T-helper 1 cell treated with Interleukin-12 subunit alpha and Interleukin-12 subunit beta and Interleukin-4 antibody, amounts not matched to agents 30 μg/mL and 1 μg/mL, for 36 hours (primary cell): ENCODE data around the gene CRTAC1.

Experiments used
- H3K27ac Mint-ChIP-seq: one replicate; pipeline ENCODE4 v1.8.0; 2021; ENCODE audit warnings: mild to moderate bottlenecking, mixed read lengths
- H3K27me3 Mint-ChIP-seq: one replicate; pipeline ENCODE4 v1.8.0; 2021; ENCODE audit warnings: low read depth, mixed read lengths
- H3K36me3 Mint-ChIP-seq: one replicate; pipeline ENCODE4 v1.8.0; 2021; ENCODE audit warnings: low read depth, mixed read lengths
- H3K4me1 Mint-ChIP-seq: one replicate; pipeline ENCODE4 v1.8.0; 2021; ENCODE audit warnings: low read depth, mixed read lengths
- H3K4me3 Mint-ChIP-seq: one replicate; pipeline ENCODE4 v1.8.0; 2021; ENCODE audit warnings: mild to moderate bottlenecking, moderate library complexity, mixed read lengths
- H3K9me3 Mint-ChIP-seq: one replicate; pipeline ENCODE4 v1.8.0; 2021; ENCODE audit warnings: mixed read lengths

CRTAC1 gene

GRCh38 chr10:97876402-97876801 is 154.0 kb downstream of the CRTAC1 start:
- peaks cover 11% of the 10 kb centered on the region for H3K27me3 Mint-ChIP-seq
- H3K27ac Mint-ChIP-seq = no peak overlapping the region

GRCh38 chr10:97875391-97875790 is 155.0 kb downstream of the CRTAC1 start:
- no peaks in the 10 kb centered on the region for H3K9me3 Mint-ChIP-seq
- H3K4me3 Mint-ChIP-seq = no peak overlapping the region
- no peaks in the 10 kb centered on the region for H3K4me1 Mint-ChIP-seq
- H3K27me3 Mint-ChIP-seq = peaks cover 11% of the 10 kb centered on the region
- H3K36me3 Mint-ChIP-seq = no peaks in the 10 kb centered on the region
- no peak overlapping the region for H3K27ac Mint-ChIP-seq

More at GRCh38 chr10:97876402-97876801, 154.0 kb downstream of the CRTAC1 start:
- Mint-ChIP-seq H3K4me3 (no peak overlapping the region), H3K36me3 (no peaks in the 10 kb centered on the region), H3K9me3 (no peaks in the 10 kb centered on the region), H3K4me1 (no peaks in the 10 kb centered on the region)

- Mint-ChIP-seq H3K4me1 (peaks cover 5% of the 10 kb centered on the region), H3K9me3 (no peaks in the 10 kb centered on the region), H3K27me3 (peaks cover 11% of the 10 kb centered on the region), H3K36me3 (no peaks in the 10 kb centered on the region), H3K4me3 (no peak overlapping the region), H3K27ac (no peak overlapping the region)
Measured at GRCh38 chr10:97874332-97874731, 156.1 kb downstream of the CRTAC1 start.

DNA sequence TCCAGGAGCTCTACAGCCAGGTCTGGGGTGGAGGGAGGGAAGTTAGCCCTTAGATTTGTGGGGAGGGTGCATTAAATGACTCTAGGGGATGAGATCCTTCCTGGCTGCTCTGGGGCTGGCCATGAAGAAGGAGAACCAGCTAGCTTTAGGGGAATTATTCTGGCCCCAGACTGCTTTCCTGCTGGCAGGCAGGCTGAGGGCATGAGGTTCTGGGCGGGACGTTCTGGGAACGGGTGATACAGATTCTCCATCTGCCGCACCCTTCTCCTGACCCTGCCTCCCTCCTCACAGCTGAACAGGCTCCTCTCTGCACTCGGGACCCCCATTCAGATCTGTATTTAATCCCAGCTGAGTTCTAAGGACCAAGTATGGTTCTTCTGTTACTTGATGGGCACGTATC is 156.9 kb downstream of the CRTAC1 start:
- H3K36me3 Mint-ChIP-seq = no peaks in the 10 kb centered on the region
- peaks cover 11% of the 10 kb centered on the region for H3K4me1 Mint-ChIP-seq
- H3K27ac Mint-ChIP-seq = no peak overlapping the region
- H3K4me3 Mint-ChIP-seq = no peak overlapping the region
- no peaks in the 10 kb centered on the region for H3K9me3 Mint-ChIP-seq
- H3K27me3 Mint-ChIP-seq = peaks cover 11% of the 10 kb centered on the region

GRCh38 chr10:97870990-97871389 is 159.4 kb downstream of the CRTAC1 start:
- peaks cover 9% of the 10 kb centered on the region for H3K27me3 Mint-ChIP-seq
- no peak overlapping the region for H3K27ac Mint-ChIP-seq
- H3K9me3 Mint-ChIP-seq = no peaks in the 10 kb centered on the region
- H3K4me1 Mint-ChIP-seq = peaks cover 11% of the 10 kb centered on the region
- no peak overlapping the region for H3K4me3 Mint-ChIP-seq
- H3K36me3 Mint-ChIP-seq = no peaks in the 10 kb centered on the region

- Mint-ChIP-seq H3K9me3 (no peaks in the 10 kb centered on the region), H3K36me3 (peaks cover 2% of the 10 kb centered on the region), H3K4me3 (peak overlapping the region; percentile 9), H3K27ac (peak overlapping the region; percentile 18), H3K27me3 (no peaks in the 10 kb centered on the region), H3K4me1 (peaks cover 11% of the 10 kb centered on the region)
Measured at GRCh38 chr10:97869091-97870042, 161.1 kb downstream of the CRTAC1 start.

DNA sequence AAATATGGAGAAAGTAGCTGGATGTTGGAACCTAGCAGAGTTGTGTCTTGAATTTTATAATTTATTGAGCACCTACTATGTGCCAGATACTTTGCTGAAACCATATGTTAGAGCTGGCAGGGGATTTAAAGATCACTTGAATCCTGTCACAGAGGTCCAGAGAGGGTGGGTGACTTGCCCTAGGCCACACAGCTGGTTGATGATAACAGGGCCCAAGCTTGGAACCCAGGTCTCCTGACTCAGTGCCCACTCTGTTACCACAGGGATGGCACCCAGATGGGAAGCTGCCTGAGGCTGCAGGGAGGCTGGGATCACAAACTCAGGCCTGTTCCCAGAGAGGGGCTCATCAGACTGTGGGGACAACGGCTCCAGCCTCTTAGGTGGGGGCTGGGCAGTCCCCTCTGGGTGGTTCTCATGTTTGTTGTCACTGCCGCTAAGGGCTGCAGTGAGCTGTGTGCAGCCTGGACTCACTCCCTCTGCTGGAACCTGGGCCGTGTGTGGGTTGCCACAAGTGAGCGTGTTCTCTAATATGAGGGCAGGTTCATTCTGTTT is 162.2 kb downstream of the CRTAC1 start:
- Mint-ChIP-seq H3K9me3 (no peaks in the 10 kb centered on the region), H3K4me1 (peaks cover 11% of the 10 kb centered on the region), H3K4me3 (no peak overlapping the region), H3K27ac (no peak overlapping the region), H3K27me3 (no peaks in the 10 kb centered on the region), H3K36me3 (peaks cover 2% of the 10 kb centered on the region)

DNA sequence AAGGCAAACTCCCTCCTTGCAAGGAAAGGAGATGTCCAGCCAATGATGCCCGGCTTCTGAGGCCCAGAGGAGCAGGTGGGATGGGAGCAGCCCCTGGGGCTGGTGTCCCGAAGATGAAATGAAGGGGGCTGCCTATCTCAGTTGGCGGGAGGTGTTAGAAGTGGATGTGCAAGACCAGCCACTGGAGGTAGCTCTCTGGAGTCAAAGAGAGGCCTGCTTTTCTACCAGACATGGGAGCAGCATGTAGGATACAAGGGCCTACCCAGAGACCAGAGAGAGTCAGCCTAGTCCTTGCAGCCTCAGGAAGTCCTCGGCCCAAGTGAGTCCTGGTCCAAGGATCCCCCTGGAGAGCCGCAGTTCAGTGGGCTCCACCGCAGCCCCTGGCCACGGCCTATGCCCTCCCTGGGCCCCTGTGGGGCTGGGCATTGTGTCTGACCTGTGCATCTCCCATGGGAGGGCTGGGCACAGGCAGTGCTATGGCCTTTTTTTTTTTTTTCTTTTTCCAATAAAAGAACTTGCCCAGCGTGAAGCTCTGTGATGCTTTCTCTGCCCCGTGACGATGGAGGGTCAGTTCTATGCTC is 163.1 kb downstream of the CRTAC1 start:
- Mint-ChIP-seq H3K27me3 (no peaks in the 10 kb centered on the region), H3K4me3 (no peak overlapping the region), H3K36me3 (peaks cover 2% of the 10 kb centered on the region), H3K27ac (no peak overlapping the region), H3K4me1 (peaks cover 11% of the 10 kb centered on the region), H3K9me3 (no peaks in the 10 kb centered on the region)

DNA sequence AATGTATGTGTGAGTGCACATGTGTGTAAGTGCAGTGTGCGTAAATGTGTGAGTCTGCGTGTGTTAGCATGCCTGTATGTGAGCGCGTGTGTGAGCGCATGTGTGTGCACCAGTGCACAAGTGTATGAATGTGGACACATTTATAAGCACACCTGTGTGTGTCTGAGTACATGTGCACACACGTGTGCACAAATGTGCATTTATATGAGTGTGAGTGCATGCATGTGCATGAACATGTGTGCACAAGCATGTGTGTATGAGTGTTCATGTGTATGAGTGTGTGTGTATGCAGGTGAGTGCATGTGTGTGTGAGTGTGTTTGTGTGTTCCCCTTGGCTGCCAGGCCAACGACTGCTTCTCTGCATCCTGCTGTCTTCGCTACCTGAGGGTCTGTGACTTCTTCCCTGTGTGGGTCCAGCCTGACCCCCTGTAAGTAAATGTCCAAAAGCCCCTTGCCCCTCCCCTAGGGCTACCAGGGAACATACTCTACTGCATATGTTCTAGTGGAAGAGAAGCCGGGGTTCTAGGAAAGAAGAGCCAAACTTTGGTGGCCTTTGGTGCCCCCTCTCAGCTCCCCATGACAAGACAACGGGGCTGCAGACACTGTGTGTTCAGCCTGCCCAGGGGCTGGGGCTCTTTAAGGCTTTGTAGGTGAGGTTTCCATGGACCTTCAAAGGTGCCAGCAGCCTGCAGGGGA is 163.7 kb downstream of the CRTAC1 start:
- H3K36me3 Mint-ChIP-seq = peaks cover 2% of the 10 kb centered on the region
- peaks cover 11% of the 10 kb centered on the region for H3K4me1 Mint-ChIP-seq
- no peaks in the 10 kb centered on the region for H3K27me3 Mint-ChIP-seq
- H3K4me3 Mint-ChIP-seq = no peak overlapping the region
- H3K27ac Mint-ChIP-seq = peak overlapping the region; percentile 3
- H3K9me3 Mint-ChIP-seq = no peaks in the 10 kb centered on the region

GRCh38 chr10:97865488-97865887 is 164.9 kb downstream of the CRTAC1 start:
- H3K4me1 Mint-ChIP-seq = peaks cover 19% of the 10 kb centered on the region
- no peaks in the 10 kb centered on the region for H3K27me3 Mint-ChIP-seq
- H3K4me3 Mint-ChIP-seq = no peak overlapping the region
- peaks cover 2% of the 10 kb centered on the region for H3K36me3 Mint-ChIP-seq
- no peak overlapping the region for H3K27ac Mint-ChIP-seq
- no peaks in the 10 kb centered on the region for H3K9me3 Mint-ChIP-seq

GRCh38 chr10:97863808-97864207 is 166.6 kb downstream of the CRTAC1 start:
- Mint-ChIP-seq H3K27me3 (no peaks in the 10 kb centered on the region), H3K27ac (no peak overlapping the region), H3K9me3 (no peaks in the 10 kb centered on the region), H3K4me1 (peaks cover 11% of the 10 kb centered on the region), H3K36me3 (peaks cover 2% of the 10 kb centered on the region), H3K4me3 (no peak overlapping the region)

GRCh38 chr10:97861924-97862323 is 168.5 kb downstream of the CRTAC1 start:
- no peaks in the 10 kb centered on the region for H3K27me3 Mint-ChIP-seq
- H3K4me1 Mint-ChIP-seq = peaks cover 20% of the 10 kb centered on the region
- peaks cover 2% of the 10 kb centered on the region for H3K36me3 Mint-ChIP-seq
- H3K9me3 Mint-ChIP-seq = no peaks in the 10 kb centered on the region
- H3K4me3 Mint-ChIP-seq = no peak overlapping the region
- H3K27ac Mint-ChIP-seq = no peak overlapping the region

DNA sequence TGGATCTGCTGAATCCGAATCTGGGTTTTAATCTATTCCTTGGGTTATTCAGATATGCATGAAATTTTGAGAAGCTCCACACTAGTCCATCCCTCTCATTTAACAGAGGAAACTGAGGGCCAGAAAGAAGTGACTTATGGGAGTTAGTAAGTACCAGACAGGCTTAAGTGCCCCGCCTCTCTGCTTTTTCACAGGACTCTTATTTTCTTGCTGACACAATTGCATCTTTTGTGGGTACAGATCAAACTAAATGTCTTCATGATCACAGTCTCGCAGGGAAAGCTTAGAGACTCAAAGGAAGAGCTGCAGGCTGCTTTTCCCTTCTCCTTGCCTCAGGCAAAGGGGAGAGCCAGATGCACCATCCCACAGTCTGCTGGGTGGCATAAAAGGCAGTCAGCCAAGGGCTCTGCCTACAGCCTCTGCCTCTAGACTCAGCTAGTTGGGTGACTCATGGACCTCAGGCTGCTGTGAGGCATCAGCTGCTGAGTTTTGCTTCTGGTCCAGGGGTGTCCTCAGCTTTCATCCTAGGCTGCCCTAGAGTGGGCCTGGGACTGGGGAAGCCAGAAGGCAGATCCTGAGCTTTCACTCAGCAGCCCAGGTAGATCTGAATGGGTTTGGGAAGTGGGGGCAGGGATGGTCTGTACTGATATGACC is 169.2 kb downstream of the CRTAC1 start:
- no peaks in the 10 kb centered on the region for H3K27me3 Mint-ChIP-seq
- no peak overlapping the region for H3K27ac Mint-ChIP-seq
- H3K4me3 Mint-ChIP-seq = no peak overlapping the region
- H3K4me1 Mint-ChIP-seq = peaks cover 20% of the 10 kb centered on the region
- H3K36me3 Mint-ChIP-seq = peaks cover 2% of the 10 kb centered on the region
- H3K9me3 Mint-ChIP-seq = no peaks in the 10 kb centered on the region

GRCh38 chr10:97858001-97858439 is 172.4 kb downstream of the CRTAC1 start:
- Mint-ChIP-seq H3K9me3 (no peaks in the 10 kb centered on the region), H3K27ac (no peak overlapping the region)

More at GRCh38 chr10:97858001-97858439, 172.4 kb downstream of the CRTAC1 start:
- H3K4me1 Mint-ChIP-seq = peaks cover 21% of the 10 kb centered on the region
- no peak overlapping the region for H3K4me3 Mint-ChIP-seq
- no peaks in the 10 kb centered on the region for H3K27me3 Mint-ChIP-seq
- H3K36me3 Mint-ChIP-seq = no peaks in the 10 kb centered on the region
